A549 (cell line): ENCODE measurements around the gene SRPK2.

Source experiments
- CTCF ChIP-seq: fragments of >200 bp; sonication (Bioruptor Twin); formaldehyde crosslinking; IDR thresholded peaks from 3 replicates; pipeline ENCODE4 v1.5.1; 2016
- FOSL2 ChIP-seq, 2 experiments: fragments of 450-650 bp in 1 of 2; fragments of >200 bp in 1 of 2; sonication (Bioruptor Twin) in 1 of 2; formaldehyde crosslinking; IDR thresholded peaks; 2 replicates each; pipeline versions ENCODE4 v1.5.0 to v1.6.1; 2016 to 2020; ENCODE audit warnings: mild to moderate bottlenecking in 1 of 2, moderate library complexity in 1 of 2
- POLR2A ChIP-seq: IDR thresholded peaks from 2 replicates; pipeline ENCODE4 v1.6.1; 2012; ENCODE audit warnings: mild to moderate bottlenecking, low read length
- RCOR1 ChIP-seq: fragments of 150-350 bp; IDR thresholded peaks from 2 replicates; pipeline ENCODE4 v1.6.1; 2014; ENCODE audit warnings: antibody characterized with exemption, low read length, low read depth
- SMC3 ChIP-seq: fragments of >200 bp; sonication (Bioruptor Twin); formaldehyde crosslinking; IDR thresholded peaks from 3 replicates; pipeline ENCODE4 v1.6.1; 2018; ENCODE audit warnings: inconsistent platforms

GRCh38 chr7:105204953-105205352 is 183.8 kb downstream of the SRPK2 start:
- TF ChIP-seq FOSL2 (IDR thresholded peaks at IDR 0.05) (no peak), FOSL2 (CRISPR knock-in tag; IDR thresholded peaks at IDR 0.05) (no peak), CTCF (no peak), RCOR1 (no peak), POLR2A (no peak), SMC3 (no peak)
